HG02938 (cell line): Measurements from ENCODE around the gene ATP12A.

Experiments
- ATAC-seq: cut with Tn5 transposase; IDR thresholded peaks from one replicate; pipeline ENCODE4 v1.9.1; 2021; ENCODE audit warnings: mild to moderate bottlenecking, moderate library complexity; ENCODE audit not compliant: unreplicated experiment

The ATP12A gene

GRCh38 chr13:24680258-24680920, at the start of gene ATP12A:
Gene ATP12A, plus strand, starts transcription at chr13:24680408. Its CDS starts 336 bp downstream, at chr13:24680744.
- ATAC-seq: no peak

GRCh38 chr13:24630851-24631620, 49.2 kb upstream of the ATP12A start:
- no peak for ATAC-seq

- ATAC-seq: no peak
Measured at GRCh38 chr13:24631922-24632321, 48.3 kb upstream of the ATP12A start.

- no peak for ATAC-seq
Measured at GRCh38 chr13:24632382-24633121, 47.7 kb upstream of the ATP12A start.

GRCh38 chr13:24636776-24637175, 43.4 kb upstream of the ATP12A start:
- no peak for ATAC-seq

GRCh38 chr13:24638096-24638495, 42.1 kb upstream of the ATP12A start:
- no peak for ATAC-seq

- ATAC-seq: no peak
Measured at GRCh38 chr13:24640752-24641151, 39.5 kb upstream of the ATP12A start.

- no peak for ATAC-seq
Measured at GRCh38 chr13:24642219-24642618, 38.0 kb upstream of the ATP12A start.

- ATAC-seq: no peak
Measured at GRCh38 chr13:24644036-24644435, 36.2 kb upstream of the ATP12A start.

- ATAC-seq: no peak
Measured at GRCh38 chr13:24648271-24648670, 31.9 kb upstream of the ATP12A start.

- ATAC-seq: no peak
Measured at GRCh38 chr13:24648983-24649687, 31.1 kb upstream of the ATP12A start.

- ATAC-seq: no peak
Measured at GRCh38 chr13:24649688-24650043, 30.5 kb upstream of the ATP12A start.

- ATAC-seq: no peak
Measured at GRCh38 chr13:24650161-24650560, 30.0 kb upstream of the ATP12A start.

- ATAC-seq: no peak
Measured at GRCh38 chr13:24651718-24652345, 28.4 kb upstream of the ATP12A start.

- no peak for ATAC-seq
Measured at GRCh38 chr13:24652359-24652758, 27.8 kb upstream of the ATP12A start.

- ATAC-seq: no peak
Measured at GRCh38 chr13:24654741-24655140, 25.5 kb upstream of the ATP12A start.

GRCh38 chr13:24659239-24659638, 21.0 kb upstream of the ATP12A start:
- ATAC-seq: no peak

GRCh38 chr13:24660023-24660741, 20.0 kb upstream of the ATP12A start:
- no peak for ATAC-seq

- no peak for ATAC-seq
Measured at GRCh38 chr13:24661713-24662112, 18.5 kb upstream of the ATP12A start.
